B cell (primary cell): ENCODE results near the gene STX10. TPM values are rescaled to one million over a fixed set of nuclear protein-coding genes. Genes with fewer than 3 reads are reported as not detected.
A peak's percentile ranks its signal among the peaks of the same experiment; 100 is the strongest.

Source experiments
- ATAC-seq: fragments of 200-7000 bp; cut with Tn5 transposase; one replicate; pipeline ENCODE4 v1.10.0; 2021; ENCODE audit warnings: low read depth, mild to moderate bottlenecking, moderate number of reproducible peaks, moderate library complexity
- CTCF ChIA-PET: fragments of 350-600 bp; sonication (Branson Sonifier 250); formaldehyde crosslinking; loops from one replicate; lab custom pipeline; 2021; ENCODE audit warnings: antibody characterized with exemption, inconsistent platforms; lab: Charles Lee
- POLR2A ChIA-PET: fragments of 350-600 bp; sonication (Branson Sonifier 250); formaldehyde crosslinking; loops from one replicate; lab custom pipeline; 2021; ENCODE audit warnings: antibody characterized with exemption; lab: Charles Lee
- DNase-seq: peaks from one replicate; pipeline ENCODE4 v3.0.0; 2013
- H2AFZ ChIP-seq: 2 replicates; pipeline ENCODE4 v1.6.1; 2012; ENCODE audit warnings: mild to moderate bottlenecking, low read depth, low read length; ENCODE audit not compliant: insufficient read depth, poor library complexity, severe bottlenecking
- H3K27ac ChIP-seq, 2 donors: 1 replicate in 1 of 2; 2 replicates in 1 of 2; pipeline ENCODE4 v1.5.1; 2012 to 2013; ENCODE audit warnings: low read length in 2 of 2, mild to moderate bottlenecking in 2 of 2, moderate library complexity in 1 of 2
- H3K27me3 ChIP-seq, 4 experiments: fragments of 200-600 bp in 1 of 4; sonication (generic) in 1 of 4; replicated peaks in 1 of 4; 1 replicate in 2 of 4; 2 replicates in 2 of 4; pipeline versions ENCODE4 v1.6.1 to v1.7.0; 2013 to 2016; ENCODE audit warnings: low read length in 3 of 4, mild to moderate bottlenecking in 2 of 4, mixed read lengths in 1 of 4, moderate library complexity in 1 of 4; ENCODE audit not compliant: insufficient read depth in 4 of 4, control insufficient read depth in 3 of 4; ENCODE audit errors: control extremely low read depth in 1 of 4
- H3K36me3 ChIP-seq, 2 experiments: replicated peaks in 1 of 2; 1 replicate in 1 of 2; 2 replicates in 1 of 2; pipeline versions ENCODE4 v1.6.1 to v1.7.1; 2013; ENCODE audit warnings: low read length in 1 of 2; ENCODE audit not compliant: insufficient read depth in 2 of 2, control insufficient read depth in 1 of 2; ENCODE audit errors: control extremely low read depth in 1 of 2, extremely low read depth in 1 of 2
- H3K4me1 ChIP-seq, 2 donors: fragments of 200-600 bp in 1 of 2; sonication (generic) in 1 of 2; 1 replicate in 1 of 2; 2 replicates in 1 of 2; pipeline versions ENCODE4 v1.5.1 to v1.6.1; 2013 to 2017; ENCODE audit warnings: low read length in 2 of 2; ENCODE audit not compliant: control insufficient read depth in 2 of 2, insufficient read depth in 2 of 2
- H3K4me2 ChIP-seq: replicated peaks from 2 replicates; pipeline ENCODE3; 2012; ENCODE audit warnings: mild to moderate bottlenecking, low read depth, low read length; ENCODE audit not compliant: poor library complexity, severe bottlenecking
- H3K4me3 ChIP-seq, 5 experiments: fragments of 200-600 bp in 1 of 5; sonication (generic) in 1 of 5; 1 replicate in 3 of 5; 2 replicates in 2 of 5; pipeline versions ENCODE4 v1.5.1 to v1.7.0; 2011 to 2016; ENCODE audit warnings: low read length in 4 of 5, mild to moderate bottlenecking in 4 of 5, low read depth in 2 of 5, control low read depth in 1 of 5, moderate library complexity in 1 of 5; ENCODE audit not compliant: insufficient read depth in 1 of 5; ENCODE audit errors: control extremely low read depth in 1 of 5, extremely low read depth in 1 of 5
- H3K79me2 ChIP-seq: fragments of 200-600 bp; sonication (generic); one replicate; pipeline ENCODE4 v1.6.0; 2016; ENCODE audit warnings: low read length; ENCODE audit not compliant: control insufficient read depth, insufficient read depth
- H3K9ac ChIP-seq: fragments of 200-600 bp; sonication (generic); 2 replicates; pipeline ENCODE4 v1.6.1; 2017; ENCODE audit warnings: mild to moderate bottlenecking, low read length, moderate library complexity
- H3K9me3 ChIP-seq, 3 donors: one replicate each; pipeline versions ENCODE4 v1.6.1 to v1.7.1; 2013; ENCODE audit warnings: low read length in 2 of 3; ENCODE audit not compliant: control insufficient read depth in 2 of 3, insufficient read depth in 1 of 3; ENCODE audit errors: control extremely low read depth in 1 of 3
- H4K20me1 ChIP-seq: 2 replicates; pipeline ENCODE4 v1.6.0; 2012; ENCODE audit warnings: mild to moderate bottlenecking, low read length; ENCODE audit not compliant: insufficient read depth, control insufficient read depth, poor library complexity, severe bottlenecking
- H3K27ac Mint-ChIP-seq: one replicate; pipeline ENCODE4 v1.8.0; 2021; ENCODE audit warnings: mixed read lengths
- H3K27me3 Mint-ChIP-seq: one replicate; pipeline ENCODE4 v1.8.0; 2021; ENCODE audit warnings: mixed read lengths
- H3K4me1 Mint-ChIP-seq: one replicate; pipeline ENCODE4 v1.8.0; 2021; ENCODE audit warnings: mixed read lengths
- H3K4me3 Mint-ChIP-seq: one replicate; pipeline ENCODE4 v1.8.0; 2021; ENCODE audit warnings: mixed read lengths
- H3K9me3 Mint-ChIP-seq: one replicate; pipeline ENCODE4 v1.8.0; 2022; ENCODE audit warnings: mixed read lengths; ENCODE audit not compliant: insufficient read depth
- EZH2 ChIP-seq: IDR thresholded peaks from 2 replicates; pipeline ENCODE4 v1.6.1; 2012; ENCODE audit warnings: borderline replicate concordance, low read depth, mild to moderate bottlenecking, moderate library complexity, low read length; ENCODE audit not compliant: insufficient read depth, poor library complexity, severe bottlenecking
- WGBS: methylation state at CpG from one replicate; pipeline ENCODE4 v1.1.5; 2013; ENCODE audit warnings: missing lambda C conversion rate; ENCODE audit not compliant: insufficient coverage; 5-methylcytosine and 5-hydroxymethylcytosine counted together
- intact Hi-C: fragments of 100-400 bp; cut with micrococcal nuclease; formaldehyde crosslinking; loops from one replicate; pipeline ENCODE4 v1.10.0; 2022
- polyA plus RNA-seq: library from polyadenylated mRNA; depleted of rRNA; stranded (reverse); fragments of >200 nt; gene quantifications from 2 replicates; pipeline ENCODE4 v1.2.3, GENCODE V29; 2012
- total RNA-seq, 2 donors: library from RNA; stranded (reverse); fragments of 120-200 nt in 1 of 2; gene quantifications; 1 replicate in 1 of 2; 2 replicates in 1 of 2; pipeline versions ENCODE4 v1.2.3 to v1.2.4, GENCODE V29; 2013 to 2022
- TF ChIP-seq, protein P1 (sequence below): fragments of 200-600 bp; IDR thresholded peaks from one replicate; pipeline ENCODE4 v1.8.0; 2022; ENCODE audit warnings: antibody characterized with exemption, mild to moderate bottlenecking

The STX10 gene
- total and polyA plus RNA-seq, 2 donors (not counting 1 experiment from before 2014, with no cell fraction given) = 59.0 to 147 TPM

- intact Hi-C loops = loop anchor here (5.0 kb wide), 5 partner anchors 160 to 1280 kb away; partner anchors contain the start of genes ADGRE5 and RFX1
- peak overlapping the region; percentile 83 to 100 for H3K27ac ChIP-seq
- peaks cover 0 to 4% (median 0%) of the 10 kb centered on the region in 3 donors for H3K9me3 ChIP-seq
- Mint-ChIP-seq H3K9me3 (no peaks in the 10 kb centered on the region), H3K4me3 (peak overlapping the region; percentile 97), H3K27me3 (no peaks in the 10 kb centered on the region), H3K4me1 (peaks cover 70% of the 10 kb centered on the region), H3K27ac (peak overlapping the region; percentile 100)
- POLR2A ChIA-PET = interaction anchor here (0.7 to 3.8 kb wide), 4 partner anchors 7 to 53 kb away, joined by 3 to 107 read pairs (median 33); partner anchors contain the start of genes NACC1 and TRMT1
- TF ChIP-seq, protein P1, sequence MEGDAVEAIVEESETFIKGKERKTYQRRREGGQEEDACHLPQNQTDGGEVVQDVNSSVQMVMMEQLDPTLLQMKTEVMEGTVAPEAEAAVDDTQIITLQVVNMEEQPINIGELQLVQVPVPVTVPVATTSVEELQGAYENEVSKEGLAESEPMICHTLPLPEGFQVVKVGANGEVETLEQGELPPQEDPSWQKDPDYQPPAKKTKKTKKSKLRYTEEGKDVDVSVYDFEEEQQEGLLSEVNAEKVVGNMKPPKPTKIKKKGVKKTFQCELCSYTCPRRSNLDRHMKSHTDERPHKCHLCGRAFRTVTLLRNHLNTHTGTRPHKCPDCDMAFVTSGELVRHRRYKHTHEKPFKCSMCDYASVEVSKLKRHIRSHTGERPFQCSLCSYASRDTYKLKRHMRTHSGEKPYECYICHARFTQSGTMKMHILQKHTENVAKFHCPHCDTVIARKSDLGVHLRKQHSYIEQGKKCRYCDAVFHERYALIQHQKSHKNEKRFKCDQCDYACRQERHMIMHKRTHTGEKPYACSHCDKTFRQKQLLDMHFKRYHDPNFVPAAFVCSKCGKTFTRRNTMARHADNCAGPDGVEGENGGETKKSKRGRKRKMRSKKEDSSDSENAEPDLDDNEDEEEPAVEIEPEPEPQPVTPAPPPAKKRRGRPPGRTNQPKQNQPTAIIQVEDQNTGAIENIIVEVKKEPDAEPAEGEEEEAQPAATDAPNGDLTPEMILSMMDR = no peak
- TF ChIP-seq EZH2 = no peak
- H3K36me3 ChIP-seq = peaks cover 3 to 30% of the 10 kb centered on the region in 2 experiments
- H3K4me2 ChIP-seq = peak overlapping the region; percentile 99
- no peaks in the 10 kb centered on the region for H3K27me3 ChIP-seq
- CTCF ChIA-PET = interaction anchor here (2.2 to 4.4 kb wide), 2 partner anchors 53 to 110 kb away, joined by 5 to 28 read pairs; no protein-coding TSS in a partner anchor
- DNase-seq (no peak), ATAC-seq (no peak)
- H3K9ac ChIP-seq = peak overlapping the region; percentile 84
- H2AFZ ChIP-seq = peak overlapping the region; percentile 13
- peaks cover 34% of the 10 kb centered on the region for H4K20me1 ChIP-seq
- H3K4me1 ChIP-seq = peaks cover 44 to 75% of the 10 kb centered on the region in 2 donors
- peaks cover 48% of the 10 kb centered on the region for H3K79me2 ChIP-seq
- 0% methylated on average over 7 of the region's 7 CpGs for WGBS
- H3K4me3 ChIP-seq = peak overlapping the region; percentile 92 to 98 (median 96)
These were observed 47.8 kb downstream of the STX10 start for GRCh38 chr19:13102416-13102665.
